Astrocyte (in vitro differentiated cells and primary cell): ENCODE data around the gene FAM124A. TPM values are rescaled to one million over a fixed set of nuclear protein-coding genes. Genes with fewer than 3 reads are reported as not detected.

ENCODE experiments used
- DNase-seq: peaks from one replicate; pipeline ENCODE4 v3.0.0-alpha.2; 2010; ENCODE audit warnings: low read depth
- FAIRE-seq: peaks from 2 replicates; lab custom pipeline; 2011; peaks lifted over from hg19 to GRCh38; lab: Jason Lieb, UNC
- H2AFZ ChIP-seq: 2 replicates; pipeline ENCODE4 v1.6.0; 2012; ENCODE audit warnings: low read depth, low read length, inconsistent platforms
- H3K27ac ChIP-seq: 2 replicates; pipeline ENCODE4 v1.5.1; 2011; ENCODE audit warnings: low read depth, low read length, inconsistent platforms
- H3K27me3 ChIP-seq: 2 replicates; pipeline ENCODE4 v1.6.0; 2011; ENCODE audit warnings: low read length, inconsistent platforms; ENCODE audit not compliant: insufficient read depth
- H3K36me3 ChIP-seq: 2 replicates; pipeline ENCODE4 v1.5.1; 2011; ENCODE audit warnings: low read length, inconsistent platforms; ENCODE audit not compliant: insufficient read depth
- H3K4me1 ChIP-seq: 2 replicates; pipeline ENCODE4 v1.5.1; 2011; ENCODE audit warnings: low read length, inconsistent platforms; ENCODE audit not compliant: insufficient read depth
- H3K4me2 ChIP-seq: 2 replicates; pipeline ENCODE4 v1.6.0; 2012; ENCODE audit warnings: low read length, inconsistent platforms
- H3K4me3 ChIP-seq: 2 replicates; pipeline ENCODE4 v1.5.1; 2011; ENCODE audit warnings: low read depth, mild to moderate bottlenecking, low read length, inconsistent platforms; ENCODE audit not compliant: insufficient read depth
- H3K79me2 ChIP-seq: 2 replicates; pipeline ENCODE4 v1.6.0; 2012; ENCODE audit warnings: mild to moderate bottlenecking, low read length, inconsistent platforms; ENCODE audit not compliant: insufficient read depth
- H3K9ac ChIP-seq: 2 replicates; pipeline ENCODE4 v1.6.0; 2012; ENCODE audit warnings: mild to moderate bottlenecking, low read length, inconsistent platforms
- H3K9me3 ChIP-seq: 2 replicates; pipeline ENCODE4 v1.5.1; 2012; ENCODE audit warnings: low read depth, mild to moderate bottlenecking, low read length, inconsistent platforms; ENCODE audit not compliant: insufficient read depth
- H4K20me1 ChIP-seq: 2 replicates; pipeline ENCODE4 v1.6.0; 2012; ENCODE audit warnings: low read length, inconsistent platforms; ENCODE audit not compliant: insufficient read depth
- H3K27ac Mint-ChIP-seq: one replicate; pipeline ENCODE4 v1.8.0; 2021; ENCODE audit warnings: mild to moderate bottlenecking, mixed read lengths; ENCODE audit not compliant: unreplicated experiment
- H3K27me3 Mint-ChIP-seq: one replicate; pipeline ENCODE4 v1.8.0; 2021; ENCODE audit warnings: low read depth, mixed read lengths; ENCODE audit not compliant: unreplicated experiment
- H3K36me3 Mint-ChIP-seq: one replicate; pipeline ENCODE4 v1.8.0; 2021; ENCODE audit warnings: low read depth, mixed read lengths; ENCODE audit not compliant: unreplicated experiment
- H3K4me1 Mint-ChIP-seq: one replicate; pipeline ENCODE4 v1.8.0; 2021; ENCODE audit warnings: low read depth, mixed read lengths; ENCODE audit not compliant: unreplicated experiment
- H3K4me3 Mint-ChIP-seq: one replicate; pipeline ENCODE4 v1.8.0; 2021; ENCODE audit warnings: mild to moderate bottlenecking, moderate library complexity, mixed read lengths; ENCODE audit not compliant: unreplicated experiment
- H3K9me3 Mint-ChIP-seq: one replicate; pipeline ENCODE4 v1.8.0; 2021; ENCODE audit warnings: mild to moderate bottlenecking, mixed read lengths; ENCODE audit not compliant: unreplicated experiment
- CTCF ChIP-seq: IDR thresholded peaks from 2 replicates; pipeline ENCODE4 v1.5.1; 2011; ENCODE audit warnings: low read depth, mild to moderate bottlenecking, inconsistent platforms, low read length, moderate library complexity; ENCODE audit not compliant: insufficient read depth
- EZH2 ChIP-seq: IDR thresholded peaks from 2 replicates; pipeline ENCODE4 v1.6.1; 2012; ENCODE audit warnings: mild to moderate bottlenecking, low read length, inconsistent platforms; ENCODE audit not compliant: insufficient read depth
- total RNA-seq: library from RNA; stranded (reverse); gene quantifications from 2 replicates; pipeline ENCODE4 v1.2.1, GENCODE V29; 2021

FAM124A gene
- total RNA-seq, 1 donor from 2014 or later, result 1.1 TPM

GRCh38 chr13:51229101-51229719 lies 7.0 kb downstream of the FAM124A start:
- Histone ChIP-seq H3K79me2 (no peaks in the 10 kb centered on the region), H3K9me3 (no peaks in the 10 kb centered on the region), H4K20me1 (no peaks in the 10 kb centered on the region), H3K4me2 (no peak overlapping the region), H3K4me3 (no peak overlapping the region), H2AFZ (no peak overlapping the region), H3K36me3 (no peaks in the 10 kb centered on the region), H3K9ac (no peak overlapping the region), H3K27ac (no peak overlapping the region), H3K27me3 (peaks cover 44% of the 10 kb centered on the region), H3K4me1 (no peaks in the 10 kb centered on the region)
- Mint-ChIP-seq H3K27me3 (peaks cover 23% of the 10 kb centered on the region), H3K27ac (no peak overlapping the region), H3K9me3 (peaks cover 1% of the 10 kb centered on the region), H3K4me1 (peaks cover 5% of the 10 kb centered on the region), H3K36me3 (no peaks in the 10 kb centered on the region), H3K4me3 (no peak overlapping the region)
- FAIRE-seq, result no peak
- TF ChIP-seq EZH2, result no peak
- no peak for TF ChIP-seq CTCF
- DNase-seq, result no peak

- Mint-ChIP-seq H3K4me1 (peaks cover 5% of the 10 kb centered on the region), H3K27ac (no peak overlapping the region), H3K4me3 (no peak overlapping the region), H3K36me3 (no peaks in the 10 kb centered on the region), H3K27me3 (peaks cover 21% of the 10 kb centered on the region), H3K9me3 (peaks cover 1% of the 10 kb centered on the region)
- no peaks in the 10 kb centered on the region for H3K4me1 ChIP-seq
- FAIRE-seq (no peak), DNase-seq (no peak)
- no peaks in the 10 kb centered on the region for H3K36me3 ChIP-seq
- H3K4me3 ChIP-seq, result no peak overlapping the region
- peaks cover 40% of the 10 kb centered on the region for H3K27me3 ChIP-seq
- H3K9me3 ChIP-seq, result no peaks in the 10 kb centered on the region
- no peak overlapping the region for H2AFZ ChIP-seq
- no peak for TF ChIP-seq CTCF
- TF ChIP-seq EZH2, result no peak
- H3K27ac ChIP-seq, result no peak overlapping the region
- no peaks in the 10 kb centered on the region for H4K20me1 ChIP-seq
- H3K79me2 ChIP-seq, result no peaks in the 10 kb centered on the region
- H3K9ac ChIP-seq, result no peak overlapping the region
- no peak overlapping the region for H3K4me2 ChIP-seq
Measured at GRCh38 chr13:51229731-51230130, 7.5 kb downstream of the FAM124A start.

GRCh38 chr13:51230477-51231105 lies 8.4 kb downstream of the FAM124A start:
- no peak for FAIRE-seq
- H3K9me3 ChIP-seq, result no peaks in the 10 kb centered on the region
- no peak overlapping the region for H3K9ac ChIP-seq
- TF ChIP-seq EZH2 (no peak), CTCF (no peak)
- H3K4me3 ChIP-seq, result no peak overlapping the region
- DNase-seq, result peak; percentile 4
- H3K27me3 Mint-ChIP-seq, result peaks cover 13% of the 10 kb centered on the region
- peaks cover 33% of the 10 kb centered on the region for H3K27me3 ChIP-seq
- no peak overlapping the region for H3K4me3 Mint-ChIP-seq
- H3K9me3 Mint-ChIP-seq, result peaks cover under 1% of the 10 kb centered on the region
- no peaks in the 10 kb centered on the region for H3K4me1 ChIP-seq
- no peak overlapping the region for H3K27ac ChIP-seq
- H3K36me3 ChIP-seq, result no peaks in the 10 kb centered on the region
- H4K20me1 ChIP-seq, result no peaks in the 10 kb centered on the region
- no peaks in the 10 kb centered on the region for H3K79me2 ChIP-seq
- peaks cover 3% of the 10 kb centered on the region for H3K4me1 Mint-ChIP-seq
- no peaks in the 10 kb centered on the region for H3K36me3 Mint-ChIP-seq
- H3K4me2 ChIP-seq, result peak overlapping the region; percentile 71
- H2AFZ ChIP-seq, result peak overlapping the region; percentile 43
- no peak overlapping the region for H3K27ac Mint-ChIP-seq
